Activated CD8-positive, alpha-beta memory T cell treated with anti-CD3 and anti-CD28 coated beads, Interleukin-2, amount 50 U/mL, for 48 hours (primary cell): ENCODE measurements around the gene RAB2B.
"Not testable (repeated sequence)": the region's sequence is repeated elsewhere in the genome, so short reads cannot be mapped to it uniquely, and the experiment has no call there.

Source experiments
- DNase-seq: peaks from one replicate; pipeline ENCODE4 v3.0.0-alpha.2; 2020

Gene RAB2B

DNA sequence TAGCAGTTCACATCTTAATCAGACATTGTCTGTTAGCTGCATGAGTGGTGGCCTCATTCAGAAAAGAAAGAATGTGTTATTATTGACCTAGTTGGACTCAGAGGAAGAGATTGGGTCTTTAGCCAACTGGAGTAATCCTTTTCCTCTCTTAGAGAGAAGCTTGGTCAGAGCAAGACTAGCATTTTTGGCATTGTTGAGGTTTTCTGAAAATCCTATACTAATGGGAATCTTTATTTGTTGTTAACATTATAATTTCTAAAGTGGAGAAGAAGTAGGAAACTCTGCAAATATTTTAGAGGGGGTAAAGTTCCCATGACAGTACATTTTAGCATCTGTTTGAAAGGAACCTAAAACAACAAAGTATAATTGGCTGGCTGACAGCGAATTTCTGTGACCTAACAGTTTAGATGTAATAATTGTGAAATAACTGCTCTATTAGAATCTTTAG, 9.9 kb upstream of the RAB2B start:
- DNase-seq, result no peak

DNA sequence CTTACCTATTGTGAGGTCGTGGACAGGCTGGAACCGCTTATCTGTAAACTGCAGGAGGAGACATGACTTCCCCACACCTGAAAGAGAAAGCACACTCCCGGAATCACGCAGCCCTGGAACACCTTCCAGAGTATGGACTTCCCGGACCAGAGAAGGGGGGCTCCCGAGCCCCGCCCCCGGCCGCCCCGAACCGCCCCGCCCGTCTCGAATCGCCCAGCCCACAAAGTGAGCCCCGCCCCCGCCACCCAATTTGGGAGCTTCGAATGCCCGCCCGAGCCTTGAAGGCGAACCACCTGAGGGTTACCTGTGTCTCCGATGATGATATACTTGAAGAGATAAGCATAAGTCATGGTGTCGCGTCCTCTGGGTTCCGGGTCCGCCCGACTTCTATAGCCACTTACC, 235 bp downstream of the RAB2B start:
- DNase-seq, result peak; percentile 89

DNA sequence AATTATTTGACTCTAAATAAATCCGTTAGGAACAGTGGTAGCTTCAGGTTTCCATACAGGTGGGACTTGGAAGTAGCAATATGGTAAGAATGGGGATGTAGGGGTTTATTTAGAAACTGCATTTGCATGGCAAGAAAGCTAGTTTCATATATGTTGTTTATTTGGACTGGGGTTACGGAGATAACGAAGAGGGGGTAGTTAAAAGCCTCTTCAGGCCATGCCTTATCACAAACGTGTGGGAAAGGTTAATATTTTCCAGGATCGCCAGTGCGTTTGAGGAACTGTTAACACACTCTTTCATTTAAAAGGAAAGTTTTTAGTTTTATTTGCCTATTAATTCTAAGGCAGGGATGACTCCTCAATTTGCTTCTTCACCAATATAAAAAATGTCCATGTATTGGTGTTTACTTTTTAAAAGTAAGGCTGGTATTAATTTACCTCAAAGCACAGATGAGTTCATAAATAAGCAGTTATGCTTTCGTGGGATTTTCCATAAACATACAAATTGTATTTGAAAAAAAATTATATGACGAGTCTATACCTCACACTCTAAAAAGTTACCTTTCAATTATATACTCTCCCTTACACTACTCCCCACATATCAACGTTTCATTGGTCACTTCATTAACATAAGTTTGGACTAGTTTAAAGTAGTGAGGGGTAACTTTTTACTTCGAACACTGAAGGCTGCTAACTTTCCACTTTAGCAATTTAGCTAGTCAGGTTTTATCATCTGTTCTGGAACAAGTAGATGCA, 814 bp downstream of the RAB2B start:
- DNase-seq, result no peak

DNA sequence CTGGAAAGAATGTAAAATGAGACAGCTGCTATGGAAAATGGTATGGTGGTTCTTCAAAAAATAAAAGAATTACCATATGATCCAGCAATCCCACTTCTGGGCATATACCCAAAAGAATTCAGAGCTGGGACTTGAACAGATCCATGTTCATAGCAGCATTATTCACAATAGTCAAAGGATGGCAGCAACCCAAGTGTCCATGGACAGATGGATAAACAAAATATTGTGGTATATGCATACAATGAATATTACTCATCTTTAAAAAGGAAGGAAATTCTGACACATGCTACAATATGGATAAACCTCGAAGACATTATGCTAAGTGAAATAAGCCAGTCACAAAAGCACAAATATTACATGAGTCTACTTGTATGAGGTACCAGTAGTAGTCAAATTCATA, 9.1 kb downstream of the RAB2B start:
- no peak for DNase-seq

DNA sequence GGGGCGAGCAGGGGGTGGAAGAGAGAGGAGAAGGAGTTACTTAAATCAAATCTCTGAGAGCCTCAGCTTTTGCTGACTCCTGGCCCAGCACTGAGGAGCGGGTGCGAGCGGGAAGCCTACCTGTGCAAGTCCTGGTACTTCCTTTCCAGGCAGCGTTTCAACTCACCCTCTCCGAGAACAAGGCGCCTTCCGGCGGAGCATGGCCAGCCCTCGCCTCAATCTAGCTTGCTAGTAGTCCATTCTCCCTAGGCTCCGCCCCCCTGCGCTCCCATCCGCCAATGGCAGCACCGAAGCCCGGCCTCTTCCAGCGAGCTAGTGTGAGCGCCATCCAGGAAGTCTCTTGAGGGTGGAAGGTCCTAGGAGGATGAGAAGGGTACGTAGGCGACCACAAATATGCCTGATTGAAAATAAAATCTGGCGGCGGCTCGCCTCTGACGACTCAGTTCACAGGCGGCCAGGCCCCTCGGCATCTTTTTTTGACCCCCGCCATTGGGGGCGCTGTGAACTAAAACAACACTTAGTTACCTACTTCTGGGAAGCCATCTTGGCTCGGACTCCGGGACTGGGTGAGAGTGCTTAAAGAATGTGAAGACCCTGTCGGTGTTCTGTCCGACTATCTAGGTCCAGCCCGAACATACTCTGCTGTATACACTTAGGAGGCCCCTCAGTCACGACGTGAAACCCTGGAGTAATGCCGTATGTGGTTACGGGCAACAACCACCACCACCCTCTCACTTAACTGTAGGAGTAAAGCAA, 20.7 kb downstream of the RAB2B start, which contains the start of gene CHD8:
CHD8 (minus strand) TSS at position 212 of the 756 bp plus-strand sequence. CDS start 24,480 bp downstream, outside the sequence.
- peak; percentile 98 for DNase-seq

DNA sequence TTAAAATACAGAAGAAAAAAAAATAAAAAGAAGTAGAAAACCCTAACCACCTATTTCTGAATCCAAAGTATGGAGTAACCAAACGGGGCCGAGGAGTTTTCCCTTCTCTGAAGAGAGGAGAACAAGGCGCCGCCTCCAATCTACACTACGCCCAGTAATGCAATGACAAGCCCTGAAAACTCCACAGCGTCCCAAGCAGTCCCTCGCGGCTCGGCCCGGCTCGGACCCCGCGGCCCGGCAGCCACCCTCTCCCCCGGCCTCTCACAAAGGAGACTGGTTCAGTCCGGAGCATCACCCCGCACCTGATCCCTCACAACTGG, 21.2 kb downstream of the RAB2B start:
- DNase-seq, result no peak

DNA sequence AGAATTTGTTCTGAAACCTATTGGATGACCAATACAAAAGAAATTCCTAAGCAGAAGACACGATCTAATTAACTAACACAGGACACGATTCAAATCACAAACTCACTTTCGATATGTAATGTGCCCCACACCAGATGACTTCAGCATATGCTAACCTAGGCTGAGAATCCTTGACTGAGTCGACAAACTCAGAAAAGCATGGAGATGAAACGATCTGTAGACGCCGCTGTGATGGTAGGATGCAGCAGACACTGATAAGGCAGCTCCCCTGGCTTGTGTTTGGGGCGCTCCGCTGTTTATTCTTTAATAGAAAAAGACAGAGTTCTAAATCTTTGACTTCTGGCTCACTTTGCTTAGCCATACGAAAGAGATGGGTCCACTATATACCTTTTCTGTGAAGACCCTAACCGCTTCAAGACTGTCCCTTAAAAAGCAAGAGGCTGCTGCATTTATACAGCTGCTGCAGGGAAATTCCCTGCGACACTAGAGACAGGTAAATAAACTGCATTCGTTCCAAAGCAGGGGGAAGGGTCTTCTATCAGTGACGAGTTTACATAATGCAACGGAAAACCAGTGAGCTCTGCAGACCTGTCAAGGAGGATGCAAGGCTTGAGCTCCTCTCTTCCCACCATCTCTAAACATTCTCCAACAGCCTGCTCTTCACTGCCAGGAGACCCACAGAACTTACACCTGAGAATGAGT, 21.8 kb downstream of the RAB2B start:
- no peak for DNase-seq

DNA sequence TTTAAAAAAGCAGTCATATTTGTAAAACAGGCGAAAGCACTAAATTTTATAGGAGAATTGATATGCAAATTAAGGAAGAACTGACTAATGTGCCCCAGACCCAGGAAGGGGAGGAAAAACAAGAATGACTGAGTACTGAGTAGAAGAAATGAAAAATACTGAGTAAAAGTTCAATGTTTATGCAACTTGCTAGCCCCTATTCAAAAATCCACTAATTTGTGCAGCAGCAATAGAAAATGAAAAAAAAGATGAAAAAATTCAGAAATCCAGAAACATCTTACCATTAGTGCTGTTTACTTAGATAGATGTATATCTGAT, 26.9 kb downstream of the RAB2B start:
- DNase-seq, result no peak

DNA sequence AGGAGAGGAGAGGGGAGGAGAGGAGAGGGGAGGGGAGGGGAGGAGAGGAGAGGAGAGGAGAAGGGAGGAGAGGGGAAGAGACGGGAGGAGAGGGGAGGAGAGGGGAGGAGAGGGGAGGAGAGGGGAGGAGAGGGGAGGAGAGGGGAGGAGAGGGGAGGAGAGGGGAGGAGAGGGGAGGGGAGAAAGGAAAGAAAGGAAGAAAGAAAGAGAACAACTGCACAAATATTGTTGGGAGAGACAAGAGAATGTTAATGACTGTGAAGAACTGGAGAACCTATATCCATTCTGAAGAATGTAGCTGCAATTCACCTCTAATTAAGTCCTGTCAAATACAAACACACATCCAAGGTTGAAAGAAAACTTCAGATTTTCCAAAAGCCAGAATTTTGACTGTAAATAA, 34.1 kb downstream of the RAB2B start:
- DNase-seq, result not testable (repeated sequence)

DNA sequence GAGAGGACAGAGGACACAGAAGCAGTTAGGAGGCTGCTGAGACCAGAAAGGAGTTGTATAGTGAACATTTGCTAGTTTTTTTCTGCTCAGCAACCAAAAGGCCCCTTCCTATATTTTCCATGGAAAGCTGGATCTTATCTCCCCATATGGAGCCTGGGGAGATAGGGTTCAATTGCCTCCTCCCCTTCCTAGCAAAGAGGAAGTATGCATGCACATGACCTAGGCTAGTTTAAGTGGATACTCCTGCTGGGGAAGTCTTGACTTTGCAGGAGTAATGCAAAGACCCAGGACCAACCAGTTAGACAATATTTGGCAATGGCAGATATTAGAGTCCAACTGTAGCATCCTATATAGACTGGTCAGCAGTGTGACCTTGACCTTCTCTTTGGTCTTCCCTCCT, 35.9 kb downstream of the RAB2B start:
- DNase-seq, result no peak

DNA sequence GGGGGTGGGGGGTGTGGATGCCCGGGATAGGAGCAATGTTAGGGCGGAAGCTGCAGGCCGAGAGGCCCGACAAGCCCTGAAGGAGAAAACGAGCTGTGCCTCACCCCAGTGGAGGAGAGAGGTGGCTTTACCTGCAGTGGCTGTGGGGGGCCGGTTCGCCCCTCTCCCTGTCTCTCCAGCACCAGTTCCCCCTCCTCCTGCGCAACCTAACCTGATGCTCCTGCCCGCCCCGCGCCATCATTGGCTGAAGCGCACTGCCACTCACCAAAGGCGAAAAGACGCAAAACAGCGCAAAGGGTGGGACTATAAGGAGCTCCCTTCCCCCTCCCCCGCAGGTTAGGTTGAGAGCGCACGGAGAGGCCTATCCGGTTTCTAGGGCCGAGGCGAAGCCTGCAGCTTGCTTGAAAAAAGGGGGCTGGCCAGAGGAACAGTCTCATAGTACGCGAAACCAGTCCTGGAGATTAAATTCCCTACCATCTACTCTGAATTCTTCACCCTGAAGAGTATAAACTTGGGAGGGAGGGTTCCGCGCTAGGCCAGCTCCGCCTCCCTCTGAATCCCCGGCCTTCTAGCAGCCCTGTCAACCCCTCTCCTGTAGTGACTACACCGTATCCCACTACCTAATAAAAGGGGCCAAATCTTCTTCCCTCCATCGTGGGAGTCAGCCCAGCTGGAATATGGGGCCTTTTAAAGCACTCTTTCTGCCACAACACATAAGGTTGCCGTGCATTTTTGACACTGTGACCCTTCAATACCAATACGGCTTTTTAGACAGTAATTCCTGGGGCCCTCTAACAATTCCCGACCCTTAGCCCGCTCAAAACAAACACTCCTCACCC, 39.5 kb downstream of the RAB2B start:
- peak; percentile 99 for DNase-seq

DNA sequence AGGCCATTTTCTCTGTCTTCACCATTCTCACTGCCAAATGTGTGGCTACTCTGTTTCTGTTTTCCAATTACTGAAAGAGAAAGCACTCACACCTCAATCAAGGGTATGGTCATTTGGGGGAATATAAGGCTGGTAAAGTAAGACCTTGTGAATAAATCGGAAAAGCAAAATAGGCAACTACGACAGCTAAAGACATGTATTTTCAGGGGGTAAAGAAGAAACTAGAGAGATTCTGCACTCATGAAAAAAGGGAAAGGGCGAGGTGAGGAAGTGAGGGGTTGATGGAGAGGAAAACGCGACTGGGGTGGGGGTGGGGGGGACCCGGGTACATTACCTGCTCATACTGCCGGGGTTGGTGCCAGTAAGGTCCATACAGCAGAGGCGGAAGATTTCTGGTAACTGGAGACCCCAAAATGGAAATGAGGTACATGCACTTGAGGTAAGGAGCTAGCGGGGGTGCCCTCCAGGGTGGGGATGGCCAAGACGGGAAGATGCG, 40.1 kb downstream of the RAB2B start:
- DNase-seq, result no peak

DNA sequence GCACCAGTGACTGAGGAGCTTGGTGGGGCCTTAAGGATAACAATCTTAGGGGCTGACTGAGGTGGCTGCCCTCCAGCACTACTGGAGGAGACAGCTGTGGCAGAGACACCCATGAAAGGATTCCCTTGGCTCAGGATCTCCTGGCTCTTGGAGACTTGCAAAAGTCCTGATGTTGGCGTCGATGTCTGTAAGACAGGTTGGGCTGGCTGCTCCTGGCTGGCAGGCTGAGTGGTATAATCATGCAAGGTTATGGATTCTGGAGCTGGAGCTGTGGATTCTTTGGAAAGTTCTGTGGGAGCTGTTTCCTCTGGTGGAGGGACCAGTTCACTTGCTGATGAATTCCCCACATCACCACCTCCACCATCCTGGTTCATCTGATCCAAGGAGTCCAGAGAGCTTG, 45.6 kb downstream of the RAB2B start:
- no peak for DNase-seq

DNA sequence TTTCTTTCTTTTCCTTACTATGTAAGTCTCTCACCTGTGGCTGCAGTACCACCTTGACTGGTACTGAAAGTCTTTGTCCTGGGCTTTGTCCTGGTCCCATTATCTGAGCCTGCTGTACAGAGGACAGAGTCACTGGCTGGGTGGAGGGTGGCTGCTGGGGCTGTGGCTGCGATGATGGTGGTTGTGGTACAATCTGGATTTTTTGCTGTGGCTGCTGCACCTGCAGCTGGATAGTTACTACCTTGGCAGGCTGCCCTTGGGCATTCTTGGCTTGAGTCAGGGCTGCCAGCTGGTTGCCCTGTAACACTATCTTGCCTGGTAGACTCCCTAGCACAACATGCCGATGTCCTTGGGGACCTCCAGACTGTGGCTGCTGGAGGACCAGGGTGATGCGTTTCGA, 47.8 kb downstream of the RAB2B start:
- DNase-seq, result no peak

DNA sequence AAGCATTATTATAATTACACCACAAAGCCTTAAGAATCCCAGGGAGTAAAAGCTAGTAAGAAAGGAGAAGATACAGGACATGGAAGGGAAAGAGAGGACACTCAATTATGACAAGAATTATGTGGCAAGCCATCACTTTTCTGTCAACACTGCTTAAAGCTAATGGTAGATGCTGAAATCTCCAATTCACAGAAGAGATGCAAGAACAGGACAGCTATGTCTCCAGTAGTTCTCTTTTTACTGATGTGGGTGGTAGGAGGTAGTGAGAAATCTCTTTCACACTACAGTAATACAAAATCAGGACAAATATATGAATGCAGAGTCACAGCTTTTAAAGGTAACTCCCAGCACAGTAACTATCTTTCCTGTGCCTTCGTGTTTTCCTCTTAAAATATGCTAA, 50.1 kb downstream of the RAB2B start:
- no peak for DNase-seq

DNA sequence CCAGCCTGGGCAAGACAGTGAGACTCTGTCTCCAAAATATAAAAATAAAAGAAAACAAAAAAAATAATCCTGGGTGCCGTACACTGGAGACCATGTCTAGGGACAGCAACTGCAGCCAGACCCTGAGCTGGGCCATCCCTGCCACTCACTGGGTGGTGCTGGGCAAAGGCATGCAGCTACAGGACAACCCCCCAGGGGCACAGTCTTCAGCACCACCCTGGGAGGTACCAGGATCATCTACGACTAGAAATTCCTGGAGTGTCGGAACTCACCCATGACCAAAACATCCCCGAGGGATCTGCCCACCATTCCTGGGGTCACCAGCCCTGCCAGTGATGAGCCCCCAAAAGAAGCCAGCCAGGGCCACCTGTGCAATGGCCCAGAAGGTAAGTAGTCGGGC, 57.2 kb downstream of the RAB2B start:
- DNase-seq, result no peak

DNA sequence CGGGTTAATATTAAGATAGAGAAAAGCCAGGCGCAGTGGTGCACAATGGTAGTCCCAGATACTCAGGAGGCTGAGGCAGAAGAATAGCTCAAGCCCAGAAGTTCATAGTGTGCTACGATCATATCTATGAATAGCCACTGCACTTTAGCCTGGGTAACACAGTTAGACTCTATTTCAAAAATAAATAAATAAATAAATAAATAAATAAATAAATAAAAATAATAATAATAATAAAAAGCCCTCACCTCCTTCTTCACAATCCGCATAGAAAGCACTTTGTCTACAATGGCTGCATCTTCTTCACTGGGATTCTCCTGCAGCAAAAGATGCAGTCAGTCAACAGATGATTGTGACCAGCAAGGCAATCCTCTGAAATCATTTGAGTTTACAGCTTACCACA, 61.4 kb downstream of the RAB2B start:
- no peak for DNase-seq

DNA sequence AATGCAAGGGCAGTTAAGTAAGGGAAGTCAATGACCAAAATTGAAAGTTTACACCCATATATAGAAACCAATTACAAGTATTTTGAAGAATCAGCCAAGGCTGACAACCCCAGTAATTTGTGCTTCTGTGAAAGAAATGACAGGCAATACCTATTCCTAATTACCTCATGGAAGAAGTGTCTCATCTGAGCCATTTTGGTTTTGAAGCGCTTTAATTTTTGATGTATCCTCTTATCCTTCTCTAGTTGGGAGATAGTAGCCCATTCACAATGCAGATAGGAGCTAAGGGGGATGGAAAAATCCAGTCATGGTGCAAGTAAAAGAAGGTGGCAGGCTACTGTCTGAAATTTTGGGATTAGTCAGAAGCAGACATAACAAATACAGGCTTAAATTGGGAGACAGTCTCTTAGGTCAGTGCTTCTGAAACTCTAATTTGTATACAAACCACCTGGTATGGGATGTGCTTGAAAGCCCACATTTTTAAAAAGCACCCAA, 62.6 kb downstream of the RAB2B start:
- DNase-seq, result no peak
